Duodenal mucosa (tissue), 2 donors: ENCODE results near the gene UBE2L5.
"Not testable (repeated sequence)": the region's sequence is repeated elsewhere in the genome, so short reads cannot be mapped to it uniquely, and the experiment has no call there.

Experiments used
- H3K27ac ChIP-seq: one replicate; pipeline ENCODE4 v1.7.0; 2013; ENCODE audit warnings: low read depth, low read length
- H3K27me3 ChIP-seq, 2 donors: one replicate each; pipeline ENCODE4 v1.7.0; 2013; ENCODE audit warnings: low read length in 2 of 2, control low read depth in 1 of 2; ENCODE audit not compliant: insufficient read depth in 2 of 2, control insufficient read depth in 1 of 2
- H3K36me3 ChIP-seq, 2 donors: one replicate each; pipeline ENCODE4 v1.7.0; 2013; ENCODE audit warnings: low read length in 2 of 2, control low read depth in 1 of 2; ENCODE audit not compliant: insufficient read depth in 2 of 2, control insufficient read depth in 1 of 2
- H3K4me1 ChIP-seq, 2 donors: one replicate each; pipeline ENCODE4 v1.7.0; 2013; ENCODE audit warnings: low read length in 2 of 2, control low read depth in 1 of 2; ENCODE audit not compliant: insufficient read depth in 2 of 2, control insufficient read depth in 1 of 2
- H3K4me3 ChIP-seq, 2 donors: one replicate each; pipeline ENCODE4 v1.7.0; 2013; ENCODE audit warnings: low read length in 2 of 2, low read depth in 1 of 2
- H3K9ac ChIP-seq, 2 donors: one replicate each; pipeline ENCODE4 v1.7.0; 2013; ENCODE audit warnings: low read length in 2 of 2, low read depth in 1 of 2
- H3K9me3 ChIP-seq, 2 donors: one replicate each; pipeline ENCODE4 v1.7.0; 2013; ENCODE audit warnings: low read length in 2 of 2, control low read depth in 1 of 2; ENCODE audit not compliant: control insufficient read depth in 1 of 2

UBE2L5 gene

DNA sequence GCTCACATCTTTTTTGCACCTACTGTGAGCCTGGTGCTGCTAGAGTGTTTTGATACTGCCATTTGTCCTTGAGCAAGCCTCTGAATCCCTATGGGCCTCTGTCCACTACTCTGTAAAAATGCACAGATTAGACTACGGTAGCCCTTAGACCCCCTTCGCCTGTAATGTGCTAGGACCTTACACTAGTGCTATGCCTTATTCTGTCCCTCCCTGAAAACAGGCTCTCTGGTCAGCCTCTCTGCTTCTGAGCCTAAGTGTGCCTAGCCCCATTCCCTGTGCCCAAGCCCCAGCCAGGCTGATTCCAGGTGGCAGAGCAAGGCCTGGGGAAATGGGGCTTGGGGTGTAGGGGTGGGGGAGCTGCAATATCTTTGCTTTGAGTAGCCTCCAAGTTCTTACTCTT is 32.7 kb downstream of the UBE2L5 start:
- Histone ChIP-seq H3K27me3 (no peaks in the 10 kb centered on the region), H3K4me3 (no peak overlapping the region), H3K9me3 (no peaks in the 10 kb centered on the region), H3K36me3 (peaks cover 0 to 5% of the 10 kb centered on the region in 2 donors), H3K9ac (no peak overlapping the region), H3K27ac (no peak overlapping the region), H3K4me1 (no peaks in the 10 kb centered on the region)

GRCh38 chr13:30456290-30456689 is 34.0 kb downstream of the UBE2L5 start:
- Histone ChIP-seq H3K9me3 (no peaks in the 10 kb centered on the region), H3K4me1 (peaks cover 0 to under 1% of the 10 kb centered on the region in 2 donors), H3K36me3 (peaks cover 1 to 5% of the 10 kb centered on the region in 2 donors), H3K4me3 (no peak overlapping the region), H3K9ac (no peak overlapping the region), H3K27ac (no peak overlapping the region), H3K27me3 (no peaks in the 10 kb centered on the region)

GRCh38 chr13:30457306-30457891 is 35.1 kb downstream of the UBE2L5 start:
- no peaks in the 10 kb centered on the region for H3K27me3 ChIP-seq
- no peak overlapping the region for H3K27ac ChIP-seq
- H3K36me3 ChIP-seq, result peaks cover 10 to 12% of the 10 kb centered on the region in 2 donors
- no peaks in the 10 kb centered on the region for H3K9me3 ChIP-seq
- no peak overlapping the region for H3K4me3 ChIP-seq
- H3K4me1 ChIP-seq, result peaks cover 7 to 11% of the 10 kb centered on the region in 2 donors
- H3K9ac ChIP-seq, result no peak overlapping the region

DNA sequence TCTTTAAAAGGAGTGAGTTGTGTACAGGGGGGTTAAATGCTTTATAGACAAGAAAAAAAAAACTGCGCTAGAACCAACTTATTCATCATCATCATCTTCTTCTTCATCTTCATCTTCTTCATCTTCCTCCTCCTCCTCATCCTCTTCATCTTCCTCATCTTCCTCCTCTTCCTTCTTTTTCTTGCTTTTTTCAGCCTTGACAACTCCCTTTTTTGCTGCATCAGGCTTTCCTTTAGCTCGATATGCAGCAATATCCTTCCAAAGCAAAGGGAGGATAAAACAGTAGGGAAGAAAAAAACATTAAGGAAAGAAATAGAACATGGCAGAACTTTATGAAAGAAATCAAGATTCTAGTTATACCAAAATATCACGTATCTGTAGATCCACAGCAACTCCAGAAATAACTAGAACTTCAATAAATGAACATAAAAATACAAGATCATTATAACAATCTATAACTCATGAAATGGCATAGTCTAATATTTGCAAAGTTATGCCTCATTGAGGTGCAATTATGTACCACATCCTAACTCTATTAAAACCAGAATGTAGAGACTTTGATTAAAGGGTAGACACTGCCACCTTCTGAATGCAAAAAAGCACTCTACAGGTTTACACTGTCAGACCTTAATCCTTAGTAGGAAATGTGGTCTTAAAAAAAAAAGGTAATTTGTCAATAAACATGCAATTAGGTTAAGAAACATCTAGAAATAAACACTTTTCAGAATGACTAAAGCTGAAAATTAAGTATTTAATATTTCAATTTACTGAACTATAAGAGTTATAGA is 39.2 kb downstream of the UBE2L5 start:
- not testable (repeated sequence) for H3K27ac ChIP-seq, H3K4me3 ChIP-seq, H3K9me3 ChIP-seq, H3K9ac ChIP-seq, H3K27me3 ChIP-seq
- Histone ChIP-seq H3K36me3 (peaks cover 16 to 17% of the 10 kb centered on the region in 2 donors), H3K4me1 (peaks cover 25 to 26% of the 10 kb centered on the region in 2 donors)

- peak overlapping the region; percentile 90 to 96 for H3K9ac ChIP-seq
- H3K4me1 ChIP-seq, result peaks cover 26 to 32% of the 10 kb centered on the region in 2 donors
- peak overlapping the region; percentile 97 for H3K27ac ChIP-seq
- H3K27me3 ChIP-seq, result no peaks in the 10 kb centered on the region
- peaks cover 16 to 17% of the 10 kb centered on the region in 2 donors for H3K36me3 ChIP-seq
- H3K9me3 ChIP-seq, result no peaks in the 10 kb centered on the region
- peak overlapping the region; percentile 63 to 94 for H3K4me3 ChIP-seq
These were observed 41.6 kb downstream of the UBE2L5 start for GRCh38 chr13:30463787-30464495.

DNA sequence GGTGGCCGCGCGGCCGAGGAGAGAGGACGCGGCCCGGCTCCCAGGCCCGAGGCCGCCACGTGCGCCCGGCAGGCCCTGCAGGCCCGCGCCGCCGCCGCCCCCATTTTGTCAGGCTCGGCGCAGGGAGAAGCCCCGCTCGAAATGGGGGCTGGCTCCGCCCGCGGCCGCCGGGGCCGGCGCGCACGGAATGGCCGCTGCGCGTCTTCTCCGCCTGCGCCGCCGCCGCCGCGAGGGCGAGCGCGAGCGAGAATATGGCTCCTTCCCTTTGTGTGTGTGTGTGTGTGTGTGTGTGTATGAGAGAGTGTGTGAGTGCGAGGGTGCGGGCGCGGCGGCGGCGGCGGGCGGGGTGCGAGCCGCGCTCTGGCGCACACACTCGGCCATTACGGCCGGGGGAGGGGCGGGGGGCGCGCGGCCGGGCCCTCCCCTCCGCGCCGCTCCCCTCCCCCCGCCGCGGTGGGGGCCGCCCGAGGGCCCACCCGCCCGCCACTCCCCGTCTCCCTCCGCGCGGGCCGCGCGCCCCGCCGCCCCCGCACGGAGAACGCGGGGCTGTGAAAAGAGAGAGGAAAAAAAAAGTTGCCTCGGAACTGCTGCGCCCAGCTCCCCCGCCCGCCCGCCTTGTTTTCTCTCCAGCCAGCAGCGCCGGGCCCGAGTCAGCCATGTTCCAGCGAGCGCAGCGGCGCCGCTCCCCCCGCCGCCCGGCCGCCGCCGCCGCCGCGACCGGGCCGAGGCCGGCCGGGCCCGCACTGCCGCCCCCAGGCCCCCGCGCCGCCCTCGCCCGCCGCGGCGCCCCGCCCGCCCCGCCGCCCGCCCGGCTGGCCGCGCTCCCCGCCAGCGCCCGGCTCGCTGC is 42.4 kb downstream of the UBE2L5 start:
- Histone ChIP-seq H3K4me3 (peak overlapping the region; percentile 63 to 94), H3K9ac (peak overlapping the region; percentile 90 to 96), H3K36me3 (peaks cover 11 to 17% of the 10 kb centered on the region in 2 donors), H3K4me1 (peaks cover 26 to 32% of the 10 kb centered on the region in 2 donors), H3K27ac (peak overlapping the region; percentile 97), H3K27me3 (no peaks in the 10 kb centered on the region), H3K9me3 (no peaks in the 10 kb centered on the region)

GRCh38 chr13:30465343-30465592 is 43.0 kb downstream of the UBE2L5 start:
- peak overlapping the region; percentile 76 to 91 for H3K9ac ChIP-seq

DNA sequence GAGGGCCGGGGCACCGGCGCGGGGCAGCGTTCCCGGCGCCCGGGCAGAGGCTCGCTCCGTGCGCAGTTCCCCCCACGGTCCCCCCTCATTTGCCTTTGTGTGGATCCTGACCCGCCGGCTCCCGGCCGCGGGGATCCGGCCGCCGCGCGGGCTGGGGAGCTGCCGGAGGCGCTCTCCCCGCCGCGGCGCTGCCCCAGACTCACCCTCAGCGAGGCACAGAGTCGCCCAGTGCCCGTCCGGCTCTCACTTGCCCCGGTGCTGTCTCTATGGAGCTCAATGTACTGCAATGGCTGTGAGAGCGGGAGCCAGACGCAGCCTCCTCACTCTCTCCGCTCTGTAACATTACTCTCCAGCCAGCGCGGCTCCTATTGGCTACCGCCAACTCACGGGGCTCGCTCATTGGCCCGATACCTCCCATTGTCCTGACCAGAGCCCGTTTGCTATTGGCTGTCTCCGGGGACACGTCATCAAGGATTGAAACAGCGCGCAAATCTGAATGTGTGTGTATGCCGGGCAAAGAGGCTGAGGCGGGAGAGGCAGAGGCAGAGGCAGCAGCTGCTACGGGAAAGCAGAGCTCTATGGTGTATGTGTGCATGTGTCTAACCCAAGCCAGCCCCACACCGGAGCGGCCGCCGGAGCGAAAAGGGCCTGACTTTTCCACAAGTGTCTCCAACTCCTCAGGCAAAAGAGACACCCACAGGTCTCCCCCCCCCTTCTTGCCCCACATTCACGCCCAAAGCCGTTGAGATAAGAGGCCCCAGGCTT is 43.5 kb downstream of the UBE2L5 start, which contains the start of gene HMGB1:
TSS of gene HMGB1 (minus strand) at position 344 of the 765 bp plus-strand sequence. CDS start 2,256 bp downstream, outside the sequence.
- Histone ChIP-seq H3K27me3 (no peaks in the 10 kb centered on the region), H3K27ac (peak within 1 kb of the TSS; percentile 99), H3K36me3 (peaks cover 11 to 17% of the 10 kb centered on the region in 2 donors), H3K4me3 (peak within 1 kb of the TSS; percentile 74), H3K9ac (peak within 1 kb of the TSS; percentile 76 to 91), H3K9me3 (no peaks in the 10 kb centered on the region), H3K4me1 (peaks cover 26 to 32% of the 10 kb centered on the region in 2 donors)

More at GRCh38 chr13:30465343-30465592, 43.0 kb downstream of the UBE2L5 start:
- Histone ChIP-seq H3K4me3 (peak overlapping the region; percentile 74), H3K27ac (peak overlapping the region; percentile 99), H3K9me3 (no peaks in the 10 kb centered on the region), H3K27me3 (no peaks in the 10 kb centered on the region), H3K4me1 (peaks cover 26 to 32% of the 10 kb centered on the region in 2 donors), H3K36me3 (peaks cover 11 to 17% of the 10 kb centered on the region in 2 donors)

DNA sequence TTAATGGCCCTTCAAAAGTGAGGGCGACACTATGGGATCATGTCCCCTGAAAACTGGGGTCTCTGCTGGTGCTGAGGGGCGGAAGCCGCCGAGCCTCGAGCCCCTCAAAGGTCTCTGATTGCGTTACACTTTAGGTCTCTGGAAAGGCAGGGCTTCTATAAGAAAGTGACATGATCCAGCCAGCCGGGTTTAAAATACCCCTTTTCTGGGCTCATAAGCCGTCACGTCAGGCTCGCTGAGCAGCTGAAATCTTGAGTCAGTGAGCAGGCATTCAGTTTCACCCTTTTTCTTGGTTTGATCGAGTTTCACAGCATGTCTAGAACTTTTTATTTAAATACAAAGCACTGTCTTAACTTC is 44.0 kb downstream of the UBE2L5 start:
- H3K9ac ChIP-seq, result peak overlapping the region in 1 of 2 donors; percentile 9
- H3K4me1 ChIP-seq, result peaks cover 26 to 32% of the 10 kb centered on the region in 2 donors
- H3K9me3 ChIP-seq, result no peaks in the 10 kb centered on the region

More for the DNA sequence above, 44.0 kb downstream of the UBE2L5 start:
- peaks cover 11 to 16% of the 10 kb centered on the region in 2 donors for H3K36me3 ChIP-seq
- no peak overlapping the region for H3K27ac ChIP-seq
- peak overlapping the region; percentile 26 to 49 for H3K4me3 ChIP-seq
- H3K27me3 ChIP-seq, result no peaks in the 10 kb centered on the region
